GM19397 (cell line): ENCODE results near the gene MTERF2.
"Not testable (repeated sequence)": the region's sequence is repeated elsewhere in the genome, so short reads cannot be mapped to it uniquely, and the experiment has no call there.

Experiments used
- ATAC-seq: cut with Tn5 transposase; IDR thresholded peaks from one replicate; pipeline ENCODE4 v1.9.1; 2021; ENCODE audit warnings: mild to moderate bottlenecking, moderate library complexity; ENCODE audit not compliant: unreplicated experiment

Gene MTERF2, protein sequence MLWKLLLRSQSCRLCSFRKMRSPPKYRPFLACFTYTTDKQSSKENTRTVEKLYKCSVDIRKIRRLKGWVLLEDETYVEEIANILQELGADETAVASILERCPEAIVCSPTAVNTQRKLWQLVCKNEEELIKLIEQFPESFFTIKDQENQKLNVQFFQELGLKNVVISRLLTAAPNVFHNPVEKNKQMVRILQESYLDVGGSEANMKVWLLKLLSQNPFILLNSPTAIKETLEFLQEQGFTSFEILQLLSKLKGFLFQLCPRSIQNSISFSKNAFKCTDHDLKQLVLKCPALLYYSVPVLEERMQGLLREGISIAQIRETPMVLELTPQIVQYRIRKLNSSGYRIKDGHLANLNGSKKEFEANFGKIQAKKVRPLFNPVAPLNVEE

DNA sequence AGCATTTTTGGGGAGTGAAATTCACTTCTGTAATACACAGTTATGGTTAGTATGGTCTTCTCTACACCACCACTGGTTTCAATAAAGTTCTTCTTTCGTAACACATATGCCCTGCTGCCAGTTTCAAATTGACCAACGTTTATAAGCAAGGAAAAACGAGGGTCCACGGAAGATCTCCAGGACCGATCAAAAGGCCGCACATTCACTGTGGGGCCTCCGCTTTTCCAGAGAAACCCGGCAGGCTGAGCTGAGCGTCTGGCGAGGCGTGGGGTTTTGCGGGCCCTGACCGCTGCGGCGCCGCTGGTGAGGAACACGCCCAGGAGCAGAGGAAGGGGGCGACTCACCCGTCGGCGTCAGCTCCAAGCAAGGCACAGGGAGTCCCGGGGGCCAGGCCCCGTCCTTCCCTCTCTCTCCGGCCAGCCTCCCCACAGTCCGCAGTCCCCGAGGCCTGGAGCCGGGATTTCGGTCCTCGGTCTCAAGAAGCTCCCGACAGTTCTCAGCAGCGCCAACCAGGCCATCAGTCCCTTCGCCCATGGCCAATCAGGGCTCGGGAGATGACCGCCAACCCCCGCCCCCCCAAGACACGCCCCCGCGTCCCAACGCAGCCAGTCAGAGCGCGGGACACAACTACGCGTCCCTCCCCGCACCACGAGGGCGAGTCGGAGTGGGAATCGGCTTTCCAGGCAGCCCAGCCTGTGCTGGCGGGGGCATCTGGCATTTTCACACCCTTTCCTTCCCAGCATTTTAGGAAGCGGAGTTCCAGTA lies at the start of gene MTERF2:
Gene MTERF2 (minus strand): TSS at position 522 of the 765 bp plus-strand sequence. CDS start 8,432 bp downstream, outside the sequence.
- peak; percentile 90 for ATAC-seq

DNA sequence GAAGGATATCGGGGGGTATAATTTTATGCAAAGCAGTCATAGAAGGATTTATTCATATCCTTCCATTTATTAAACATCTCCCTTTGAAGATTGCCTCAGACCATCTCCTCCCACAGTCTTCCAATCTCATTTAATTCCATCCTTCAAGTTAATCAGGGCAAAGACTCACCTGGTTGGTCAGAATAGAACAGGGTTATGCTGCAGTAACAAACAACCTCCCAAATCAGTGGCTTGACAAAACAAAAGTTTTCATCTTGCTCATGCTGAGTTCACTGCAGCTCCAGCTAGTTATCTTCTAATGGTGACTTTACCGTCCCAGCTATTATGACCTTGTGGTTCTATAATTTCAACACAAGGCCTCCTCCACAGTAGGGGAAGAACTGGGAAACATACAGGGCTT lies 48.8 kb upstream of the MTERF2 start:
- ATAC-seq: no peak

DNA sequence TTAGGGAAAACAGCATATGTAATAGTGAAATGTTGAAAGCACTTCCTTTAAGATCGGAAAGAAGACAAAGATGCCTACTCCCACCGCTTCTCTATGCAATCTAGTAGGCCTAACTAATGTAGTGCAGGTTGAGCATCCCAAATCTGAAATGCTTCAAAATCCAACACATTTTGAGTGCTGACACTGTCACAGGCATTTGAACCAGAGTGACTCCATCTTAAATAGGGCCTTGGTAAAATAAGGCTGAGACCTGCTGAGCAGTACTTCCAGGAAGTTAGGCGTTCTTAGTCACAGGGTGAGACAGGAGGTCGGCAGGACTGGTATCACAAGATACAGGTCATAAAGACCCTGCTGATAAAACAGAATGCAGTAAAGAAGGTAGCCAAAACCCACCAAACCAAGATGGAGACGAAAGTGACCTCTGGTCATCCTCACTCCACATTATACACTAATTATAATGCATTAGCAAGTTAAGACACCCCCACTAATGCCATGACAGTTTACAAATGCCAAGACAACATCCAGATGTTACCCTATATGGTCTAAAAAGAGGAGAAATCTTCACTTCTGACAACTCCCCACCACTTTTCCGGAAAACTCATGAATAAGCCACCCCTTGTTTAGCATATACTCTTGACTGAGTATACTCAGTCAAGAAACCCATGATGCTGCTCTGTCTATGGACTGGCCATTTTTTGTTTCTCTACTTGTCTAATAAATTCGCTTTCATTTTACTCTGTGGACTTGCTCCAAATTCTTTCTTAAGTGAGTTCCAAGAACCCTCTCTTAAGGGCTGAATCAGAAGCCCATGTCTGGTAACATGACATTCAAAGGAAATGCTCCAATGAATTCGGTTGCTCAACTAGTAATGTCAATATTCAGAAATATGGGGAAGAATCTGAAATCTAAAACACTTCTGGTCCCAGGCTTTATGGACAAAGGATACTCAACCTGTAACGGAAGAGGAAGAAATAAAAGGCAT lies 47.1 kb upstream of the MTERF2 start:
- ATAC-seq: no peak

DNA sequence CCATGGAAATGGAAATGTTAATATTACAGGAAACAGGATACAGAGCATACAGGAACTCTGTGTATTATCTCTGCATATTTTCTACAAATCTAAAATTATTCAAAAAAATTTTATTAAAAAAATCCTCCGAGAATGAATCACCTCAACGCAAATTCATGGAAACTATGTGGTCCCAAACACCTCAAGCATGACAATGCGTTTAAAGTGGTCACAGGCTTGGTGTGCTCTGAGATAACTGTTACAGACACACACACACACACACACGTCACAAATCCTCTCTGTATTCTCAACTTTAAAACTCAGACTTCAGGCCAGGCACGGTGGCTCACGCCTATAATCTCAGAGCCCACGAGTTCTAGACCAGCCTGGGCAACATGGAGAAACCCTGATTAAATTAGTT lies 45.3 kb upstream of the MTERF2 start:
- no peak for ATAC-seq

DNA sequence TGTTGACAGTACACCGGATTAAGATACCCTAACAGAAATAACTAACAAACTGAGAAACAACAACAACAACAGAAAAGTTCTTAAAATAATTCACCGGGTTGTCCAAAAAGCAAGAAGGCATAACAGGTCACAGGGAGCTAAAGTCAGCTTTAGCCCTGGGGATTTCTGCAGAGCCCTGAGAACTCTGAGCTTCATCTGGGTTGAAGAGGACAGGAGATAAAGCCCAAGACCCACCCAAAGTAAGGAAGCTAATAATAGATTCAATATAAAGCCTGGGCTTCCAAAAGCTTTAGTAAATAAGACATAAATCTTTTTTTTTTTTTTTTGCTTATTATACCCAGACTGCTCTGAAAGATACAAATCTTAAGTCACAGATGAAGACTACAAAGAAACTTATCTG lies 44.1 kb upstream of the MTERF2 start:
- no peak for ATAC-seq

DNA sequence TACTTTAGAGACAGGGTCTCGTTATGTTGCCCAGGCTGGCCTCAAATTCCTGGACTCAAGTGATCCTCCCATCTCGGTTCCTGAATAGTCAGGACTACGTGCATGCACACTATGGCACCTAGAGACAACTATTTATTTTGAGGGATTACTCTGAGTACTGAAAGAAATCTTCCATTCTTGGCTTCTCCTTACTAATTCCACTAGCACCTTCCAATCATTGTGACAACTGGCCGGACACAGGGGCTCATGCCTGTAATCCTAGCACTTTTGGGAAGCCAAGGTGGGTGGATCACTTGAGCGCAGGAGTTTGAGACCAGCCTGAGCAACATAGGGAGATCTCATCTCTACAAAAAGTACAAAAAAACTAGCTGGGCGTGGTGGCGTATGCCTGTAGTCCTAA lies 42.1 kb upstream of the MTERF2 start:
- ATAC-seq: no peak

DNA sequence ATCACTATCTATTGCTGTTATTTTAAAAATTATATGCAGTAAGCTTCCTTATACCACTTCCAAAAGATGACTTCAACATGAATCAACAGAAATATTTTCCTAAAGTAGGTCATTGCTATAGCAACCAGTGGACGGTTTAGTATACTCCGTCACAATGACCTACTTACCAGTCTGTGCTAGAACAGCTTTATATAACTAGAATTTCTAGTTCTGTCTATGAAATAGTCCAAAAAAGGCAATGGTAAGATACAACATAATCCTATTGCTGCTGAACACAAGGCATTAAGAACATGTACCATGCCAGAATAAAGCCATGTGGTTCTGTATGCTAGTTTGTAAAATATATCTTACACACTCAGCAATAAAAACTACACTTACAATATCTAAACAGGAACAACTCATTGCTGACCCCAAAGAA lies 40.7 kb upstream of the MTERF2 start:
- ATAC-seq: no peak

DNA sequence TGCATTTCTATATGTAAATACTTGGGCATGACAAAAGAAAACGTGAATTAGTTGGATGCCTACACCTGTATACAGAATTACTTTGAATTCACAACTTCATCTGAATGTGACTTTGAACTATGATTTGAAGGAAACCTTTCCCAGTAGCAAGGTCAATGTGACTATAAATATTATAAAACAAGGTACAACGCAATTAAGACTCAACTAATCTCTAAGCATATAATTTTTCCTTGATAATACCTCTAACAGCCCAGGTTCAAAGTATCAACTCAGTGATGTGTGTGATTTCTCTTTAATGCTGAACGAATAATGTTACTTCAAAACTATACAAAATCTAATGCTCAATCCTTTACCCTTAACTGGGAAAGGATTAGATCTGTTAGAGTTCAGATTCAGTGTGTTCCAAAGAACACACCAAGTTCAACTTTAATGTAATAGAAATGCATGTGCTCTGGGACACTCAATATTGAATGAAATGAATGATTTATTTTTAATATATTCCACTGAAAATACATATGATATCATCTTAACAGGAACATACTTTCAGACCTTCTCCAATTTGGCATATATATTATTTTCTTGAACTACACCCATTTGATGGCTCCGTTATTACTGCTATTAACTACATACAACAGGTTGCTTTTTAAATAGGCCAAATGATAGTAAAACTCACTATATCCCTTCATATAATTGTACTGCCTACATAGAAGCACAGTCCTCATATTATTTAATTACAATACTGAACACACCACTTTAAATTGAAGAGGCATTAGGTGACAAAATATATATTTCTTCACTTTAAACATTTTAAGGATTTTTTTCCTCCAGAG lies 40.1 kb upstream of the MTERF2 start:
- ATAC-seq: no peak

DNA sequence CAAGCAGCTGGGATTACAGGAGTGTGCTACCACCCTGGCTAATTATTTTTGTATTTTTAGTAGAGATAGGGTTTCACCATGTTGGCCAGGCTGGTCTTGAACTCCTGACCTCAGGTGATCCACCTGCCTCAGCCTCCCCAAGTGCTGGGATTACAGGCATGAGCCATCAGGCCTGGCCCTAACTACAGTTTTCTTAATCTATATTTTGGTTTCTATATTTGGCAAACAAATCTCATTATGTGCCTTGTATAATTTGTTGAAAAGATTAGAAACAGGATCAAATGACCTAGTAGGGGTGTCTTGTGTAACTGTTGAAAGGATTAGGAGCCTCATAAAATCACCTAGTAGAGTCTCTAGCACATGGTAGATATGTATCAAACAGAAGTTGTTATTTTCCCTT lies 39.4 kb upstream of the MTERF2 start:
- not testable (repeated sequence) for ATAC-seq

DNA sequence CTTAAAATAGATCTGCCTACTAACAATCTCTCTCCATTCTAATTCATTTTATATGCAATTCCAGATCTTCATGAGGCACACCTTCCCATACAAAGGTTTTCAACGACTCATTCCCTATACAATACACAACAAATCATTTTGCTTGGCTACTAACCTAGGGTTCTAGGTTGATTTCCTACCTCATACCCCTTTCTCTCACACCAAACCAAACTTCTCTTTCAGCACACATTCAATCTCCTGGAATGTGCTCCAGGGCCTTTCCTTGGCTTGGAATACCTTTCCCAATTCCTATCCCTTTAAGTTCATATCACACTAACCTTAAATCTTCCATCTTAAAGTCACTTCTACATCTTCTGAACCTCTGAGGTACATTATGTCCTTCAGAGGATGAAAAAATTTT lies 38.7 kb upstream of the MTERF2 start:
- ATAC-seq: no peak

DNA sequence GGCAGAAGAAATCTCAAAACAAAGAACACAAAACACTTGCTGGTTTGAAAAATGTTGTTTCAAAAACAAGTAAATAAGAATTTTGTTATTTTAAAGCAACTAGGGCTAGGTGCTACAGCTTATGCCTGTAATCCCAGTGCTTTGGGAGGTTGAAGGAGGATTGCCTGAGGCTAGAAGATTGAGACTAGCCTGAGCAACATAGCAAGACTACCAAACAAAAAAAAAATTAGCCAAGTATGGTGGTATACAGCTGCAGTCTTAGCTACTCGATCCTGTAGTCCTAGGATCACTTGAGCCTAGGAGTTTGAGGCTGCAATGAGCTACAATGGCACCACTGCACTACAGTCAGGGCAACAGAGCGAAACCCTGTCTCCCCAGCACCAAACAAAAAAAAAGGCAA lies 32.6 kb upstream of the MTERF2 start:
- ATAC-seq: no peak

DNA sequence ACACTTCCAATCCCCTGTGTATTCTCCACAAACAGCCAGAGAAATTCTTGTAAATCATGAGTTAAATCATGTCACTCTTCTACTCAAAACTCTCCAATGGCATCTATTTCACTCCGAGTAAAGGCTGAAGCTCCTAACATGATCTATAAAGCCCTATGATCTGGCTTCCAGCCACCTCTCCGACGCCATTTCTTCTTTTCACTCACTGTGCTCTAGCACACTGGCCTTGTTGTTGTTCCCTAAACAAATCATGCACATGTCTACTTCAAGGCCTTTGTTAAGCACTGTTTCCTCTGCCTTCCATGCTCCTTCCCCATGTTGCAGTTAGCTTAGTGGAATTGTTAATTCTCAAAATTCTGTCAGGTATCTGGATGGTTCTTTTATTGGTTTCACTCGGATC lies 30.1 kb upstream of the MTERF2 start:
- no peak for ATAC-seq

DNA sequence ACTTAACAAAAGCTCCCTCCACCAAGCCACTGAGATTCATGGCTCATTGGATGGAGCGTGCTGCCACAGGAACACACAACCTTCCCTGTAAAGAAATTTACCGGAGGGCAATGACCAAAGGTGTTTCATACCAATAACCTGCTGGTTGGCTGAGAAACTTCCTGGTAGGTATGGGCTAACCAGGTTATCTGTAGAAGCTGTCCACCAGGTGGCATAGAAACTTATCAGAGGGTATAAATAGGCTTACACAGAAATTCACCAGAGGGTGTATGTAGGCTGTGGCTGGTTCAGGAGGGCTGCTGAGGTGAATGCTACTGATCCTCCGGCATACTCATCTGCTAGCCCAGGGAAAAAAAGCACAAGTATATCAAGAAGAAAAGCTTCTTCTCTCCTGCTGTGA lies 27.1 kb upstream of the MTERF2 start:
- no peak for ATAC-seq

DNA sequence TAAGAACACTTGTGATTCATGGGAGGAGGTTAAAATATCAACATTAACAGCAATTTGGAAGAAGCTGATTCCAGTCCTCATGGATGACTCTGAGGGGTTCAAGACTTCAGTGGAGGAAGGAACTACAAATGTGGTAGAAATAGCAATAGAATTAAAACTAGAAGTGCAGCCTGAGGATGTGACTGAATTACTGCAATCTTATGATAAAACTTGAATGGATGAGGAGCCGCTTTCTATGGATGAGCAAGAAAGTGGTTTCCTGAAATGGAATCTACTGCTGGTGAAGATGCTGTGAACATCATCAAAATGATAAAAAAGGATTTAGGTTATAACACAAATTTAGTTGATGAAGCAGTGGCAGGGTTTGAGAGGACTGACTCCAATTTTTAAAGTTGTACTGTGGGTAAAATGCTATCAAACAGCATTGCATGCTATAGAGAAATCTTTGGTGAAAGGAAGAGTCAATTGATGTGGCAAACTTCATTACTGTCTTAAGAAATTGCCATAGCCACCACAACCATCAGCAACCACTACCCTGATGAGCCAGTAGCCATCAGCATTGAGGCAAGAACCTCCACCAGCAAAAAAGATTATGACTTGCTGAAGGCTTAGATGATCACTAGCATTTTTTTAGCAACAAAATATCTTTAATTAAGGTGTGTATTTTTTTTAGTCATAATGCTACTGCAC lies 25.9 kb upstream of the MTERF2 start:
- ATAC-seq: no peak

DNA sequence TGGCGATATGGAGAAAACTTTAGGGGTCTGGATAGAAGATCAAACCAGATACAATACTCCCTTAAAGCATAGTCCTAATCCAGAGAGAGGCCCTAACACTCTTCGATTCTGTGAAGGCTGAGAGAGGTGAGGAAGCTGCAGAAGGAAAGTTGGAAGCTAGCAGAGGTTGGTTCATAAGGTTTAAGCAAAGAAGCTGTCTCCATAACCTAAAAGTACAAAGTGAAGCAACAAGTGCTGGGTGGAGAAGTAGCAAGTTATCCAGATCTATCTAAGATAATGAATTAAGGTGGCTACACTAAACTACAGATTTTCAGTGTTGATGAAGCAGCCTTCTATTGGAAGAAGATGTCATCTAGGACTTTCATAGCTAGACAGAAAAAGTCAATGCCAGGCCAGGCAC lies 24.6 kb upstream of the MTERF2 start:
- no peak for ATAC-seq

DNA sequence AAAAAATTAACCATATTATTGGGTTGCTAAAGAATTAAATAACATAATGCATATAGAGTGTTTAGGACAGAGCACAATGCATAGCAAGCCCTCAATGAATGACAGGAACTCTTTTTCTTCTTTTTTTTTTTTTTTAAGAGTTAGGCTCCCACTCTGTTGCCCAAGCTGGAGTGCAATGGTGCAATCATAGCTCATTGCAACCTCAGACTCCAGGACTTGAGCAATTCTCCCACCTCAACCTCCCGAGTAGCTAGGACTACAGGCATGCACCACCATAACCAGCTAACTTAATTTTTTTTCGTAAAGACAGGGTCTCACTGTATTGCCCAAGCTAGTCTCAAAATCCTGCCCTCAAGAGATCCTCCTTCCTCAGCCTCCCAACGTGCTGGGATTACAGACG lies 20.5 kb upstream of the MTERF2 start:
- ATAC-seq: no peak

DNA sequence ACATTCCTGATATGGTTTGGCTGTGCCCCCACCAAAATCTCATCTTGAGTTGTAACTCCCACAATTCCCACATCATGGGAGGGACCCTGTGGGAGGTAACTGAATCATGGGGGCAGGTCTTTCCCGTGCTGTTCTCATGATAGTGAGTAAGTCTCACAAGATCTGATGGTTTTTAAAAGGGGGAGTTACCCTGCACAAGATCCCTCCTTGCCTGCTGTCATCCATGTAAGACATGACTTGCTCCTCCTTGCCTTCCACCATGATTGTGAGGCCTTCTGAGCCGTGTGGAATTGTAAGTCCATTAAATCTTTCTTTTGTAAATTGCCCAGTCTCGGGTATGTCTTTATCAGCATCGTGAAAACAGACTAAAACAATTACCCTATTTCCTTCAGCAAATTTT lies 15.7 kb upstream of the MTERF2 start:
- ATAC-seq: not testable (repeated sequence)

DNA sequence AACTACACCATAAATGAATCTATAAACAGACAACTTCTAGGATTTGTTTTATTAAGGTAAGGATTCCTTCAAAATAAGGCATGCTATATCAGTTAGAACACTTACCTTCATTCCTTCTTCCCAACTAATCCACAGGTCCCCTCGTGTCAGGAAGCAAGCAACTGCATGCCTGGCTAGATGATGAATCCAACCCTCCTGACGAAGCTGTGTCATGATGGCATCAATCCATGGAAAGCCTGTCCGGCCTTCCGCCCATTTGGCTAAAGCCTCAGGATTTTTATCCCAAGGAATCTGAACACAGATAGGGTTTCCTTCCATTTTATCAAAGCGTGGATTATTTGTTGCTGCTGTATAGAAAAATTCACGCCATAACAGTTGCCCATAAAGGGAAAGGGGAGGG lies 12.5 kb upstream of the MTERF2 start:
- no peak for ATAC-seq

DNA sequence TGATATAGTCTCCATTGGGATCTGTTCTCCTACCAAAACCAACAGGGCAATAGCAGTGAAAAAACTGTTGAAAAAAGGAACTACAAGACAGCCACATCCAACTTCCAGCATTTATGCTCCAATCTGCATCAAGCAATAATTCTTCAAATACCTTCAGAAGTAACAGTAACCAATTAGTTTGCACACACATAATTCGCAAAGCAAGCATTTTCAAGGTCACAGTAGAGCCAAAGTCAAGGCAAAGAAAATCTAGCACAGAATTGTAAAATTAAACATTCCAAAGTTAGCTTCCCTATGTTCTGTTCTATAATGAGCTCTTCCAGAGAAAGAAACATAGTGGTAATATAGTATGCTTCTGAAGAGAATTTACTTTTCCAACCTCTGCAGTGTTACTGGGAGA lies 11.0 kb upstream of the MTERF2 start:
- no peak for ATAC-seq

DNA sequence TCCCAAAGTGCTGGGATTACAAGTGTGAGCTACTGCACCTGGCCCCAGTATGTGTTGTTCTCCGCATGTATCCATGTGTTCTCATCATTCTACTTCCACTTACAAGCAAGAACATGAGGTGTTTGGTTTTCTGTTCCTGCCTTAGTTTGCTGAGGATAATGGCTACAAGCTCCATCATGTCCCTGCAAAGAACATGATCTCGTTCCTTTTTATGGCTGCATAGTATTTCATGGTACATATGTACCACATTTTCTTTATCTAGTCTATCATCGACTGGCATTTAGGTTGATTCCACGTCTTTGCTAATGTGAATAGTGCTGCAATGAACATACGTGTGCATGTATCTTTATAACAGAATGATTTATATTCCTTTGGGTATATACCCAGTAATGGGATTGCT lies 9.2 kb upstream of the MTERF2 start:
- not testable (repeated sequence) for ATAC-seq
